DND-41 (cell line): Measurements from ENCODE around the gene DTNB.

Experiments used
- EZH2 ChIP-seq: IDR thresholded peaks from 3 replicates; pipeline ENCODE4 v1.6.1; 2012; ENCODE audit warnings: borderline replicate concordance, low read depth, mild to moderate bottlenecking, moderate library complexity, low read length, inconsistent platforms; ENCODE audit not compliant: severe bottlenecking
- TF ChIP-seq, protein P1 (sequence below): IDR thresholded peaks from 2 replicates; pipeline ENCODE4 v1.5.1; 2012; ENCODE audit warnings: borderline replicate concordance, low read length, moderate library complexity, mild to moderate bottlenecking; ENCODE audit not compliant: poor library complexity, severe bottlenecking; ENCODE audit errors: extremely low read depth

DNA sequence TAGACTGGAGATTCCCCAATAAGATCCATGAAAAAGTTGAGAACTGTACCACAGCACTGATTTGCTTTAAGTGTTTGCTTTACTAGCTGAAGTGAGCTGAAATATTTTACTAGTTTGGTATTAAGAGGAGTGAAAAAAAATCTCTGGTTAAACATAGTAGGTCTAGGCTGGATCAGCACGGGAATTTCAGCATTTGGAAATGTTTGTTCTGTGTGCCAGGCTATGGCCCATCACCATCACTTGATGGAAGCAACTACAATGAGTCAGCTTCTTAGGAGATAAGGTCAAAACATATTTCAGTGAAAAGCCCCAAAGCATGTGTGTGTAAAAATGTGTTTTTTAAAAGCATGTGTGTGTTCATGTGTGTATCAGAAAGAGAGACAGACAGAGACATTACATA, 200.2 kb downstream of the DTNB start:
- TF ChIP-seq, protein P1, sequence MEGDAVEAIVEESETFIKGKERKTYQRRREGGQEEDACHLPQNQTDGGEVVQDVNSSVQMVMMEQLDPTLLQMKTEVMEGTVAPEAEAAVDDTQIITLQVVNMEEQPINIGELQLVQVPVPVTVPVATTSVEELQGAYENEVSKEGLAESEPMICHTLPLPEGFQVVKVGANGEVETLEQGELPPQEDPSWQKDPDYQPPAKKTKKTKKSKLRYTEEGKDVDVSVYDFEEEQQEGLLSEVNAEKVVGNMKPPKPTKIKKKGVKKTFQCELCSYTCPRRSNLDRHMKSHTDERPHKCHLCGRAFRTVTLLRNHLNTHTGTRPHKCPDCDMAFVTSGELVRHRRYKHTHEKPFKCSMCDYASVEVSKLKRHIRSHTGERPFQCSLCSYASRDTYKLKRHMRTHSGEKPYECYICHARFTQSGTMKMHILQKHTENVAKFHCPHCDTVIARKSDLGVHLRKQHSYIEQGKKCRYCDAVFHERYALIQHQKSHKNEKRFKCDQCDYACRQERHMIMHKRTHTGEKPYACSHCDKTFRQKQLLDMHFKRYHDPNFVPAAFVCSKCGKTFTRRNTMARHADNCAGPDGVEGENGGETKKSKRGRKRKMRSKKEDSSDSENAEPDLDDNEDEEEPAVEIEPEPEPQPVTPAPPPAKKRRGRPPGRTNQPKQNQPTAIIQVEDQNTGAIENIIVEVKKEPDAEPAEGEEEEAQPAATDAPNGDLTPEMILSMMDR, result no peak
- no peak for TF ChIP-seq EZH2
